Endothelial cell of umbilical vein (primary cell): ENCODE data around the gene ELOVL6.

Source experiments
- EZH2 ChIP-seq: IDR thresholded peaks from 2 replicates; pipeline ENCODE4 v1.6.1; 2012; ENCODE audit warnings: borderline replicate concordance, low read depth, mild to moderate bottlenecking, moderate library complexity, low read length, inconsistent platforms; ENCODE audit not compliant: severe bottlenecking
- FOS ChIP-seq: IDR thresholded peaks from 2 replicates; pipeline ENCODE4 v1.6.1; 2011; ENCODE audit warnings: mild to moderate bottlenecking, low read length, moderate library complexity, borderline replicate concordance; ENCODE audit not compliant: insufficient read depth
- GATA2 ChIP-seq: IDR thresholded peaks from 2 replicates; pipeline ENCODE4 v1.7.0; 2011; ENCODE audit warnings: low read depth, mild to moderate bottlenecking, moderate library complexity, mixed read lengths, low read length; ENCODE audit not compliant: insufficient read length, insufficient read depth
- MYC ChIP-seq: IDR thresholded peaks from one replicate; pipeline ENCODE4 v1.6.1; 2011; ENCODE audit warnings: mild to moderate bottlenecking, low read depth, low read length
- POLR2A ChIP-seq: IDR thresholded peaks from 2 replicates; pipeline ENCODE4 v1.6.1; 2012; ENCODE audit warnings: low read depth, mild to moderate bottlenecking, control low read depth, low read length
- POLR2AphosphoS5 ChIP-seq: IDR thresholded peaks from 2 replicates; pipeline ENCODE4 v1.6.1; 2012; ENCODE audit warnings: low read depth, mild to moderate bottlenecking, control low read depth, low read length, moderate library complexity; ENCODE audit not compliant: insufficient read depth
- TF ChIP-seq, protein P1 (sequence below), 2 donors: IDR thresholded peaks; 1 replicate in 1 of 2; 2 replicates in 1 of 2; pipeline ENCODE4 v1.5.1; 2011; ENCODE audit warnings: low read length in 2 of 2, mild to moderate bottlenecking in 2 of 2, moderate library complexity in 2 of 2, control low read depth in 1 of 2, inconsistent platforms in 1 of 2, low read depth in 1 of 2; ENCODE audit not compliant: insufficient read depth in 1 of 2; ENCODE audit errors: extremely low read depth in 1 of 2
- TF ChIP-seq, protein P2 (sequence below): IDR thresholded peaks from 2 replicates; pipeline ENCODE4 v1.6.1; 2011; ENCODE audit not compliant: insufficient read depth, insufficient read length

GRCh38 chr4:110200689-110201088 lies 2.3 kb upstream of the ELOVL6 start:
- TF ChIP-seq EZH2 (no peak), POLR2A (no peak), MYC (no peak), FOS (no peak), POLR2AphosphoS5 (no peak), GATA2 (no peak)
- TF ChIP-seq, protein P1, sequence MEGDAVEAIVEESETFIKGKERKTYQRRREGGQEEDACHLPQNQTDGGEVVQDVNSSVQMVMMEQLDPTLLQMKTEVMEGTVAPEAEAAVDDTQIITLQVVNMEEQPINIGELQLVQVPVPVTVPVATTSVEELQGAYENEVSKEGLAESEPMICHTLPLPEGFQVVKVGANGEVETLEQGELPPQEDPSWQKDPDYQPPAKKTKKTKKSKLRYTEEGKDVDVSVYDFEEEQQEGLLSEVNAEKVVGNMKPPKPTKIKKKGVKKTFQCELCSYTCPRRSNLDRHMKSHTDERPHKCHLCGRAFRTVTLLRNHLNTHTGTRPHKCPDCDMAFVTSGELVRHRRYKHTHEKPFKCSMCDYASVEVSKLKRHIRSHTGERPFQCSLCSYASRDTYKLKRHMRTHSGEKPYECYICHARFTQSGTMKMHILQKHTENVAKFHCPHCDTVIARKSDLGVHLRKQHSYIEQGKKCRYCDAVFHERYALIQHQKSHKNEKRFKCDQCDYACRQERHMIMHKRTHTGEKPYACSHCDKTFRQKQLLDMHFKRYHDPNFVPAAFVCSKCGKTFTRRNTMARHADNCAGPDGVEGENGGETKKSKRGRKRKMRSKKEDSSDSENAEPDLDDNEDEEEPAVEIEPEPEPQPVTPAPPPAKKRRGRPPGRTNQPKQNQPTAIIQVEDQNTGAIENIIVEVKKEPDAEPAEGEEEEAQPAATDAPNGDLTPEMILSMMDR (IDR thresholded peaks at IDR 0.05; ENCODE audit: extremely low read depth in 1 of 2, insufficient read depth in 1 of 2, low read depth in 1 of 2, low read length in 2 of 2) = no peak
- TF ChIP-seq, protein P2, sequence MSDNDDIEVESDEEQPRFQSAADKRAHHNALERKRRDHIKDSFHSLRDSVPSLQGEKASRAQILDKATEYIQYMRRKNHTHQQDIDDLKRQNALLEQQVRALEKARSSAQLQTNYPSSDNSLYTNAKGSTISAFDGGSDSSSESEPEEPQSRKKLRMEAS = no peak
